ENCODE results near the gene LYG1.

DNA sequence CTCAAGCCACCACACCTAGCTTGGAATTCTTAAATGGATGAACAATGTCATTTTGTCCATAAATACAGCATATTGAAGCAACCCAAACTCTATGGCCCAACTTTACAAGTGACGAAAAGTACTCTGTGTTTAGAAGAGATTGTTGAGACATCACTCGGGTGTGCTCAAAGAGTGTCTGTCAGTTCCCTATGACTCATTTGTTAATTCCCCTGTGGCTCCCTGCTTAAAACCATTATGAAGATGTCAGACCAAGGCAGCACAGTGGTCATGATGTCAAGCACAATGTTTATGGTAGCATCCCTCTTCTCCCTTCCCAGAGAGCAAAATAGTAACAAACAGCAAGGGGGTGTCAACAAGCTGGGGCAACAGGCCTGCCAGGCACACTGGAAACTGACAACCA, 3.0 kb downstream of the LYG1 start:
- no peak for TF ChIP-seq ZNF274 (IDR thresholded peaks at IDR 0.05; ENCODE audit: low read depth, low read length)
- no peak for TF ChIP-seq POLR2AphosphoS5 (IDR thresholded peaks at IDR 0.05; ENCODE audit: low read depth, low read length)
- TF ChIP-seq, protein P1, sequence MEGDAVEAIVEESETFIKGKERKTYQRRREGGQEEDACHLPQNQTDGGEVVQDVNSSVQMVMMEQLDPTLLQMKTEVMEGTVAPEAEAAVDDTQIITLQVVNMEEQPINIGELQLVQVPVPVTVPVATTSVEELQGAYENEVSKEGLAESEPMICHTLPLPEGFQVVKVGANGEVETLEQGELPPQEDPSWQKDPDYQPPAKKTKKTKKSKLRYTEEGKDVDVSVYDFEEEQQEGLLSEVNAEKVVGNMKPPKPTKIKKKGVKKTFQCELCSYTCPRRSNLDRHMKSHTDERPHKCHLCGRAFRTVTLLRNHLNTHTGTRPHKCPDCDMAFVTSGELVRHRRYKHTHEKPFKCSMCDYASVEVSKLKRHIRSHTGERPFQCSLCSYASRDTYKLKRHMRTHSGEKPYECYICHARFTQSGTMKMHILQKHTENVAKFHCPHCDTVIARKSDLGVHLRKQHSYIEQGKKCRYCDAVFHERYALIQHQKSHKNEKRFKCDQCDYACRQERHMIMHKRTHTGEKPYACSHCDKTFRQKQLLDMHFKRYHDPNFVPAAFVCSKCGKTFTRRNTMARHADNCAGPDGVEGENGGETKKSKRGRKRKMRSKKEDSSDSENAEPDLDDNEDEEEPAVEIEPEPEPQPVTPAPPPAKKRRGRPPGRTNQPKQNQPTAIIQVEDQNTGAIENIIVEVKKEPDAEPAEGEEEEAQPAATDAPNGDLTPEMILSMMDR (IDR thresholded peaks at IDR 0.05 in 2 of 3, conservative IDR thresholded peaks at IDR 0.05 in 1 of 3; ENCODE audit: borderline replicate concordance in 1 of 3, insufficient read depth in 1 of 3, low read depth in 2 of 3, low read length in 2 of 3) = no peak
- no peak for TF ChIP-seq SIN3A (IDR thresholded peaks at IDR 0.05; ENCODE audit: low read depth)
- no peak for TF ChIP-seq YY1 (IDR thresholded peaks at IDR 0.05; ENCODE audit: extremely low read depth, insufficient replicate concordance, low read depth, low read length)
- TF ChIP-seq EZH2 (IDR thresholded peaks at IDR 0.05) = no peak
- TF ChIP-seq, protein P2, sequence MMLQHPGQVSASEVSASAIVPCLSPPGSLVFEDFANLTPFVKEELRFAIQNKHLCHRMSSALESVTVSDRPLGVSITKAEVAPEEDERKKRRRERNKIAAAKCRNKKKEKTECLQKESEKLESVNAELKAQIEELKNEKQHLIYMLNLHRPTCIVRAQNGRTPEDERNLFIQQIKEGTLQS (IDR thresholded peaks at IDR 0.05) = no peak
- no peak for TF ChIP-seq FOSL1 (IDR thresholded peaks at IDR 0.05; ENCODE audit: low read depth)
- TF ChIP-seq JUND (IDR thresholded peaks at IDR 0.05) = no peak

Data from HCT116 (cell line).